Lower leg skin (tissue), 3 donors: ENCODE data around the gene PRKCZ.

Experiments used
- CTCF ChIP-seq, 3 donors: fragments of 450-650 bp; IDR thresholded peaks; one replicate each; pipeline ENCODE4 v1.5.1; 2016; ENCODE audit warnings: antibody characterized with exemption in 3 of 3, mild to moderate bottlenecking in 3 of 3, moderate library complexity in 2 of 3
- POLR2A ChIP-seq, 2 donors: fragments of 450-650 bp; IDR thresholded peaks; one replicate each; pipeline ENCODE4 v1.6.1; 2016 to 2017; ENCODE audit warnings: antibody characterized with exemption in 2 of 2, mild to moderate bottlenecking in 1 of 2, moderate library complexity in 1 of 2

DNA sequence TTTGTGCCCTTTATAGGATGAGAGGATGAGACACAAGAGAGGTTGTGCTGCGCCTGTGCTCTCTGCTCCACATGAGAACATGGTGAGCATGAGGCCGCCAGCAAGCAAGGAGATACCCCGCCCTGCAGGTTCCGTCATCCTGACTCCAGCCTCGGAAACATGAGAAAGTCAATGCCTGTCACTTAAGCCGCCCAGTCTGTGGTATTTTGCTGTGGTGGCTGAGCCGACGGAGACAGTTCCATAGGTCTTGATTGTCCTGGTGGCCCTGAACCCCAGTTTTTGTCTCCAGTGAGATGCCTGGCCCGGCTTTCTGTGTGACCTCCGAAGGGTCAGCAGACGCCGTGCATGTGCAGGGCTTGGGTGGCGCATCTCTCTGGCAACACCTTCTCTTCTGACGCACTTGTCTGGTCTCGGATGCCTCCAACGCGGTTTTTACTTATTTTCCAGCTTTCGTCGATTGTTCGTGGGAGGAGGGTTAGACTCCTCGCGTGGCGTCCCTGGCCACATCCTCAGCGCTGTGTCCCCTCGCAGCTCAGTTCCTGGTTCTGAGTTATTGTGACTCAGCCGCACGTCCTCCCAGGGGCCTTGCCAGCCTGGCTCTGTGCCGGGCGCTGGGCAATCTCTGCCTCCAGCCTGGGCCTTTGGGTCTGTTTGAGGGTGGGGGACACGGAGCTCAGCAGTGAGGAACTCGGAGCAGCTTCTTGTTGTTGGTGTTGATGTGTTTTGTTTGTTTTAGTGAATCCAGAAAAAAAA is 74.4 kb downstream of the PRKCZ start:
- TF ChIP-seq CTCF (IDR thresholded peaks at IDR 0.05) (no peak), POLR2A (IDR thresholded peaks at IDR 0.05) (no peak)
